GM12891 (cell line): Measurements from ENCODE around the gene CDK18.

Experiments used
- PAX5 ChIP-seq: IDR thresholded peaks from 2 replicates; pipeline ENCODE4 v1.6.1; 2011; ENCODE audit warnings: low read length, moderate library complexity, mild to moderate bottlenecking; ENCODE audit not compliant: insufficient read depth, severe bottlenecking
- POLR2A ChIP-seq: IDR thresholded peaks from 2 replicates; pipeline ENCODE4 v1.6.1; 2011; ENCODE audit warnings: low read depth, low read length, control low read depth
- POLR2AphosphoS5 ChIP-seq: IDR thresholded peaks from 2 replicates; pipeline ENCODE4 v1.6.1; 2011; ENCODE audit warnings: low read depth, low read length, control low read depth
- POU2F2 ChIP-seq: IDR thresholded peaks from 2 replicates; pipeline ENCODE4 v1.6.1; 2011; ENCODE audit warnings: low read depth, mild to moderate bottlenecking, control low read depth, low read length, moderate library complexity
- SPI1 ChIP-seq: IDR thresholded peaks from 2 replicates; pipeline ENCODE4 v1.6.1; 2011; ENCODE audit warnings: low read depth, low read length, control low read depth
- TAF1 ChIP-seq: IDR thresholded peaks from 2 replicates; pipeline ENCODE4 v1.6.1; 2011; ENCODE audit warnings: low read depth, low read length, control low read depth

GRCh38 chr1:205496661-205497060 lies 7.8 kb upstream of the CDK18 start:
- no peak for TF ChIP-seq POLR2A
- TF ChIP-seq POLR2AphosphoS5: no peak
- TF ChIP-seq TAF1: no peak
- TF ChIP-seq POU2F2: no peak
- TF ChIP-seq SPI1: no peak
- no peak for TF ChIP-seq PAX5
